Activated naive CD8-positive, alpha-beta T cell treated with anti-CD3 and anti-CD28 coated beads for 36 hours (primary cell): ENCODE measurements around the gene OMD. TPM values are rescaled to one million over a fixed set of nuclear protein-coding genes. Genes with fewer than 3 reads are reported as not detected.

Source experiments
- DNase-seq: peaks from one replicate; pipeline ENCODE4 v3.0.0; 2021
- H3K27ac Mint-ChIP-seq: one replicate; pipeline ENCODE4 v1.8.0; 2022; ENCODE audit warnings: mild to moderate bottlenecking, moderate library complexity, mixed read lengths
- H3K27me3 Mint-ChIP-seq: one replicate; pipeline ENCODE4 v1.8.0; 2022; ENCODE audit warnings: mild to moderate bottlenecking, mixed read lengths
- H3K36me3 Mint-ChIP-seq: one replicate; pipeline ENCODE4 v1.8.0; 2021; ENCODE audit warnings: mild to moderate bottlenecking, mixed read lengths
- H3K4me1 Mint-ChIP-seq: one replicate; pipeline ENCODE4 v1.8.0; 2021; ENCODE audit warnings: mixed read lengths
- H3K4me3 Mint-ChIP-seq: one replicate; pipeline ENCODE4 v1.8.0; 2022; ENCODE audit warnings: mild to moderate bottlenecking, moderate library complexity, mixed read lengths
- H3K9me3 Mint-ChIP-seq: one replicate; pipeline ENCODE4 v1.8.0; 2022; ENCODE audit warnings: mixed read lengths
- total RNA-seq, 2 experiments: library from RNA; stranded (reverse); gene quantifications; one replicate each; pipeline ENCODE4 v1.2.3, GENCODE V29; 2021

OMD gene
- total RNA-seq: not detected

GRCh38 chr9:92424340-92424739 is at the start of gene OMD:
TSS of gene OMD (minus strand) at chr9:92424471. CDS start at chr9:92417558, 6,913 bp downstream.
- no peaks in the 10 kb centered on the region for H3K4me1 Mint-ChIP-seq
- H3K27ac Mint-ChIP-seq: no peak within 1 kb of the TSS
- H3K36me3 Mint-ChIP-seq: peaks cover 11% of the 10 kb centered on the region
- H3K27me3 Mint-ChIP-seq: no peaks in the 10 kb centered on the region
- H3K4me3 Mint-ChIP-seq: no peak within 1 kb of the TSS
- H3K9me3 Mint-ChIP-seq: no peaks in the 10 kb centered on the region
- no peak for DNase-seq

- no peak overlapping the region for H3K4me3 Mint-ChIP-seq
- no peaks in the 10 kb centered on the region for H3K36me3 Mint-ChIP-seq
- H3K27me3 Mint-ChIP-seq: no peaks in the 10 kb centered on the region
- H3K27ac Mint-ChIP-seq: no peak overlapping the region
- no peaks in the 10 kb centered on the region for H3K4me1 Mint-ChIP-seq
- DNase-seq: no peak
- no peaks in the 10 kb centered on the region for H3K9me3 Mint-ChIP-seq
Measured at GRCh38 chr9:92468206-92468605, 43.9 kb upstream of the OMD start.

GRCh38 chr9:92467511-92467910 is 43.2 kb upstream of the OMD start:
- no peaks in the 10 kb centered on the region for H3K9me3 Mint-ChIP-seq
- no peaks in the 10 kb centered on the region for H3K4me1 Mint-ChIP-seq
- H3K27ac Mint-ChIP-seq: no peak overlapping the region
- no peaks in the 10 kb centered on the region for H3K27me3 Mint-ChIP-seq
- no peak overlapping the region for H3K4me3 Mint-ChIP-seq
- no peak for DNase-seq
- H3K36me3 Mint-ChIP-seq: no peaks in the 10 kb centered on the region

- H3K27me3 Mint-ChIP-seq: no peaks in the 10 kb centered on the region
- H3K27ac Mint-ChIP-seq: no peak overlapping the region
- no peaks in the 10 kb centered on the region for H3K4me1 Mint-ChIP-seq
- H3K4me3 Mint-ChIP-seq: no peak overlapping the region
- DNase-seq: no peak
- no peaks in the 10 kb centered on the region for H3K36me3 Mint-ChIP-seq
- H3K9me3 Mint-ChIP-seq: no peaks in the 10 kb centered on the region
Measured at GRCh38 chr9:92467041-92467440, 42.8 kb upstream of the OMD start.

GRCh38 chr9:92463984-92464383 is 39.7 kb upstream of the OMD start:
- H3K36me3 Mint-ChIP-seq: no peaks in the 10 kb centered on the region
- H3K9me3 Mint-ChIP-seq: no peaks in the 10 kb centered on the region
- no peaks in the 10 kb centered on the region for H3K27me3 Mint-ChIP-seq
- no peak overlapping the region for H3K4me3 Mint-ChIP-seq
- no peak overlapping the region for H3K27ac Mint-ChIP-seq
- DNase-seq: no peak
- H3K4me1 Mint-ChIP-seq: no peaks in the 10 kb centered on the region

- Mint-ChIP-seq H3K27ac (no peak overlapping the region), H3K36me3 (no peaks in the 10 kb centered on the region), H3K27me3 (no peaks in the 10 kb centered on the region), H3K4me1 (no peaks in the 10 kb centered on the region), H3K4me3 (no peak overlapping the region), H3K9me3 (no peaks in the 10 kb centered on the region)
- DNase-seq: no peak
Measured at GRCh38 chr9:92463387-92463786, 39.1 kb upstream of the OMD start.

- Mint-ChIP-seq H3K36me3 (no peaks in the 10 kb centered on the region), H3K4me1 (no peaks in the 10 kb centered on the region), H3K4me3 (no peak overlapping the region), H3K9me3 (no peaks in the 10 kb centered on the region), H3K27me3 (no peaks in the 10 kb centered on the region), H3K27ac (no peak overlapping the region)
- DNase-seq: no peak
Measured at GRCh38 chr9:92457576-92457975, 33.3 kb upstream of the OMD start.

GRCh38 chr9:92455217-92455616 is 30.9 kb upstream of the OMD start:
- Mint-ChIP-seq H3K9me3 (no peaks in the 10 kb centered on the region), H3K27ac (no peak overlapping the region), H3K4me1 (no peaks in the 10 kb centered on the region), H3K27me3 (no peaks in the 10 kb centered on the region), H3K4me3 (no peak overlapping the region), H3K36me3 (no peaks in the 10 kb centered on the region)
- DNase-seq: no peak

GRCh38 chr9:92446536-92446935 is 22.3 kb upstream of the OMD start:
- no peaks in the 10 kb centered on the region for H3K27me3 Mint-ChIP-seq
- no peak overlapping the region for H3K4me3 Mint-ChIP-seq
- no peaks in the 10 kb centered on the region for H3K4me1 Mint-ChIP-seq

GRCh38 chr9:92444841-92445240 is 20.6 kb upstream of the OMD start:
- Mint-ChIP-seq H3K9me3 (peaks cover 2% of the 10 kb centered on the region), H3K4me1 (peaks cover 10% of the 10 kb centered on the region)

More at GRCh38 chr9:92446536-92446935, 22.3 kb upstream of the OMD start:
- DNase-seq: no peak
- peaks cover 4% of the 10 kb centered on the region for H3K9me3 Mint-ChIP-seq
- H3K36me3 Mint-ChIP-seq: peaks cover 2% of the 10 kb centered on the region
- no peak overlapping the region for H3K27ac Mint-ChIP-seq

GRCh38 chr9:92440751-92441046 is 16.4 kb upstream of the OMD start:
- no peaks in the 10 kb centered on the region for H3K9me3 Mint-ChIP-seq
- H3K4me3 Mint-ChIP-seq: no peak overlapping the region
- H3K27ac Mint-ChIP-seq: no peak overlapping the region
- DNase-seq: no peak
- no peaks in the 10 kb centered on the region for H3K27me3 Mint-ChIP-seq
- no peaks in the 10 kb centered on the region for H3K36me3 Mint-ChIP-seq
- peaks cover 10% of the 10 kb centered on the region for H3K4me1 Mint-ChIP-seq

More at GRCh38 chr9:92444841-92445240, 20.6 kb upstream of the OMD start:
- Mint-ChIP-seq H3K27me3 (no peaks in the 10 kb centered on the region), H3K4me3 (no peak overlapping the region), H3K27ac (no peak overlapping the region), H3K36me3 (peaks cover 2% of the 10 kb centered on the region)
- DNase-seq: no peak

- no peak for DNase-seq
- peaks cover 10% of the 10 kb centered on the region for H3K4me1 Mint-ChIP-seq
- no peak overlapping the region for H3K4me3 Mint-ChIP-seq
- no peaks in the 10 kb centered on the region for H3K36me3 Mint-ChIP-seq
- H3K9me3 Mint-ChIP-seq: no peaks in the 10 kb centered on the region
- H3K27ac Mint-ChIP-seq: no peak overlapping the region
- H3K27me3 Mint-ChIP-seq: no peaks in the 10 kb centered on the region
Measured at GRCh38 chr9:92439921-92440750, 15.9 kb upstream of the OMD start.

- peaks cover 10% of the 10 kb centered on the region for H3K4me1 Mint-ChIP-seq
- no peaks in the 10 kb centered on the region for H3K36me3 Mint-ChIP-seq
- H3K4me3 Mint-ChIP-seq: no peak overlapping the region
- no peak overlapping the region for H3K27ac Mint-ChIP-seq
- no peak for DNase-seq
- H3K27me3 Mint-ChIP-seq: no peaks in the 10 kb centered on the region
- no peaks in the 10 kb centered on the region for H3K9me3 Mint-ChIP-seq
Measured at GRCh38 chr9:92438900-92439526, 14.7 kb upstream of the OMD start.

- Mint-ChIP-seq H3K9me3 (no peaks in the 10 kb centered on the region), H3K27ac (no peak overlapping the region), H3K27me3 (no peaks in the 10 kb centered on the region), H3K36me3 (peaks cover 5% of the 10 kb centered on the region), H3K4me3 (no peak overlapping the region), H3K4me1 (peaks cover 3% of the 10 kb centered on the region)
- no peak for DNase-seq
Measured at GRCh38 chr9:92435263-92435662, 11.0 kb upstream of the OMD start.

- Mint-ChIP-seq H3K27ac (no peak overlapping the region), H3K36me3 (peaks cover 5% of the 10 kb centered on the region), H3K4me3 (no peak overlapping the region), H3K4me1 (no peaks in the 10 kb centered on the region), H3K9me3 (no peaks in the 10 kb centered on the region), H3K27me3 (no peaks in the 10 kb centered on the region)
- no peak for DNase-seq
Measured at GRCh38 chr9:92432972-92433548, 8.8 kb upstream of the OMD start.

GRCh38 chr9:92432350-92432749 is 8.1 kb upstream of the OMD start:
- H3K27ac Mint-ChIP-seq: no peak overlapping the region
- DNase-seq: no peak
- H3K4me1 Mint-ChIP-seq: no peaks in the 10 kb centered on the region
- no peak overlapping the region for H3K4me3 Mint-ChIP-seq
- H3K27me3 Mint-ChIP-seq: no peaks in the 10 kb centered on the region
- H3K36me3 Mint-ChIP-seq: peaks cover 5% of the 10 kb centered on the region
- no peaks in the 10 kb centered on the region for H3K9me3 Mint-ChIP-seq
